Large intestine (tissue), 3 donors: ENCODE measurements around the gene TRIAP1. TPM values are rescaled to one million over a fixed set of nuclear protein-coding genes. Genes with fewer than 3 reads are reported as not detected.
"Not testable (repeated sequence)": the region's sequence is repeated elsewhere in the genome, so short reads cannot be mapped to it uniquely, and the experiment has no call there.

Experiments
- DNase-seq, 2 donors: peaks; one replicate each; pipeline versions ENCODE4 v3.0.0 to v3.0.0-alpha.2; 2013
- H3K27ac ChIP-seq: one replicate; pipeline ENCODE4 v1.5.1; 2013; ENCODE audit warnings: low read length
- H3K27me3 ChIP-seq: 2 replicates; pipeline ENCODE4 v1.6.1; 2013; ENCODE audit warnings: low read length; ENCODE audit not compliant: control insufficient read depth, insufficient read depth
- H3K36me3 ChIP-seq: 2 replicates; pipeline ENCODE4 v1.6.1; 2013; ENCODE audit warnings: low read length; ENCODE audit not compliant: control insufficient read depth, insufficient read depth
- H3K4me1 ChIP-seq: one replicate; pipeline ENCODE4 v1.6.1; 2013; ENCODE audit warnings: low read length; ENCODE audit not compliant: control insufficient read depth, insufficient read depth
- H3K4me3 ChIP-seq: one replicate; pipeline ENCODE4 v1.5.1; 2013; ENCODE audit warnings: low read length
- H3K9me3 ChIP-seq: one replicate; pipeline ENCODE4 v1.6.1; 2013; ENCODE audit warnings: mild to moderate bottlenecking, low read depth, low read length, moderate library complexity; ENCODE audit not compliant: control insufficient read depth
- WGBS: methylation state at CpG from one replicate; pipeline ENCODE4 v1.1.5; 2013; ENCODE audit warnings: low lambda C conversion rate; ENCODE audit not compliant: insufficient coverage; 5-methylcytosine and 5-hydroxymethylcytosine counted together
- polyA plus RNA-seq: library from polyadenylated mRNA; unstranded; fragments of 120-200 nt; gene quantifications from one replicate; pipeline ENCODE4 v1.2.1, GENCODE V29; 2013

The TRIAP1 gene
- polyA plus RNA-seq, 1 donor, result 32.7 TPM

DNA sequence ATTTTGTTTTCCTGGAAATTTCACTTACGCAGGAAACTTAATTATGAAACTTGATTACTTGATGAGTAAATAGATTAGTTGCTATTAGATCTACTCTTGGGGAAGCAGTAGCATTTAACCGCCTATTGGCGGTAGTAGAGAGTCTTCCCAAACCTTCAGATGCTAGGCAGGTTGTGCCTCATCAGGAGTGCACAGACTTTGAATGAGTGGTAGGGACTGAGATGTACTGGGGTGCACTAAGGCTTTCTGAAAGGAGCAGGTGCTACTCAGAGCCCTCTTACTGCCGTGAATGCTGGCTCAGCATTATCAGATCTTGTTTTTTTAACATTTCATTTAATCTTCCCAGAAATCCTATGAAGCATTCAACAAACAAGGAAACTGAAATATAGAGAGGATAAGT is 7.8 kb upstream of the TRIAP1 start:
- H3K27me3 ChIP-seq, result no peaks in the 10 kb centered on the region
- H3K4me1 ChIP-seq, result peaks cover 8% of the 10 kb centered on the region
- DNase-seq, result no peak
- WGBS, result no CpG with 5 or more reads among the region's 4 CpGs
- H3K4me3 ChIP-seq, result no peak overlapping the region
- H3K9me3 ChIP-seq, result no peaks in the 10 kb centered on the region
- peaks cover 54% of the 10 kb centered on the region for H3K36me3 ChIP-seq
- no peak overlapping the region for H3K27ac ChIP-seq

DNA sequence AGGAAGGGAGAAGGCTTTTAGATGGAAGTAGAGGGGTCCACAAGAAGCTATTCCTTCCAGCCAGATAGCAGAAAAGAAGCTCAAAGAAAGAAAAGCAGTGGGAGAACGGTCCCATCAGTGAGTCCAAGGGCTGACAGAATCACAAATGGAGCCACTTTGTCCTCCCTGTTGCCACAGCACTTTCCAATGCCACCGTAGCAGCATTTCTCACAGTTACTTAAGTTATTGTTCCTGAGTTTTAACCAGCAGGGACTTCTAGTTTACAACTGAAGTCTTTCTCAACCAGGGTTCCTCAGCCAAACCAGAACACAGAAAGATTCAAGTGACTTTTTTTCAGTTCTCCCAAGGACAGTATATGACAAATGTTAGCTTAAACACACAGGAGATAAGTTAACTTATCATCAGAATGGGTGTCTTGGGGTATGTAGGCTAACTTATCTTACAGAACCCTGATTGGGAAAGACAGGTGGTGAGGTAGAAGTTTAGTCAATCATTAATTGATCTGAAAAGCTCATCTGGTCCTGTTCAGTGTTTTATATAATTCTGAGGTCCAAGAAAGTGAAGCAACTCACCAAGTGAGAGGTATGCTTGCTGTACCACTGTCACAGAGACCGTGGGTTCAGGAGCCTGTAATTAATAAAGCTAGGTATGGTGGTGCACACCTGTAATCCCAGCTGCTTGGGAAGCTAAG is 7.0 kb upstream of the TRIAP1 start:
- Histone ChIP-seq H3K36me3 (peaks cover 47% of the 10 kb centered on the region), H3K9me3 (no peaks in the 10 kb centered on the region), H3K27ac (peak overlapping the region; percentile 45), H3K27me3 (no peaks in the 10 kb centered on the region), H3K4me3 (no peak overlapping the region), H3K4me1 (peaks cover 8% of the 10 kb centered on the region)
- DNase-seq, result peak in 1 of 2 donors; percentile 65
- no CpG with 5 or more reads among the region's 3 CpGs for WGBS

DNA sequence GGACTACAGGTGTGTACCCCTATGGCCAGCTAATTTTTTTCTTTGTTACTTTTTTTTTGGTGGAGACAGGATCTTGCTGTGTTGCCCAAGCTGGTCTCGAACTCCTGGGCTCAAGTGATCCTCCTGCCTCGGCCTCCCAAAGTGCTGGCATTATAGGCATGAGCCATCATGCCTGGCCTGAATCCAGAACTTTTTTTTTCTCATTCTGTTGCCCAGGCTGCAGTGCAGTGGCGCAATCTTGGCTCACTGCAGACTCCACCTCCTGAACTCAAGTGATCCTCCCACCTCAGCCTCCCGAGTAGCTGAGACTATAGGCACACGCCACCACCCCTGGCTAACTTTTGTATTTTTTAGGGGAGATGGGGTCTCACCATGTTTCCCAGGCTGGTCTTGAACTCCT is 6.3 kb upstream of the TRIAP1 start:
- not testable (repeated sequence) for H3K4me3 ChIP-seq, DNase-seq, H3K4me1 ChIP-seq, H3K27me3 ChIP-seq, H3K9me3 ChIP-seq
- WGBS, result no CpG with 5 or more reads among the region's 5 CpGs
- H3K36me3 ChIP-seq, result peaks cover 41% of the 10 kb centered on the region
- H3K27ac ChIP-seq, result peak overlapping the region; percentile 45

DNA sequence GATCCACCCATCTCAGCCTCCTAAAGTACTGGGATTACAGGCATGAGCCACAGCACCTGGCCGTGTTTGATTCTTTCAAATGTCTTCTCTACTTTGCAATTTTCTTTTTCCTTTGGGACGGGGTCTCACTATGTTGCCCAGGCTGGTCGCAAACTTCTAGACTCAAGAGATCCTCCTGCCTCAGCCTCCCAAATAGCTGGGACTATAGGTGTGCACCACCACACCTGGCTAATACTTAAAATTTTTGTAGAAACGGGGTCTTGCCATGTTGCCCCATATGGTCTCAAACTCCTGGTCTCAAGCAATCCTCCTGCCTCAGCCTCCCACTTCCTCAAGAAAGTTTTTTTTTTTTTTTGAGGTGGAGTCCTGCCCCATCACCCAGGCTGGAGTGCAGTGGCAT is 1.8 kb upstream of the TRIAP1 start:
- H3K4me3 ChIP-seq, result no peak overlapping the region
- no CpG with 5 or more reads among the region's 4 CpGs for WGBS
- peaks cover 26% of the 10 kb centered on the region for H3K36me3 ChIP-seq
- H3K27me3 ChIP-seq, result no peaks in the 10 kb centered on the region
- no peak overlapping the region for H3K27ac ChIP-seq
- peaks cover 14% of the 10 kb centered on the region for H3K4me1 ChIP-seq
- H3K9me3 ChIP-seq, result no peaks in the 10 kb centered on the region
- DNase-seq, result no peak

DNA sequence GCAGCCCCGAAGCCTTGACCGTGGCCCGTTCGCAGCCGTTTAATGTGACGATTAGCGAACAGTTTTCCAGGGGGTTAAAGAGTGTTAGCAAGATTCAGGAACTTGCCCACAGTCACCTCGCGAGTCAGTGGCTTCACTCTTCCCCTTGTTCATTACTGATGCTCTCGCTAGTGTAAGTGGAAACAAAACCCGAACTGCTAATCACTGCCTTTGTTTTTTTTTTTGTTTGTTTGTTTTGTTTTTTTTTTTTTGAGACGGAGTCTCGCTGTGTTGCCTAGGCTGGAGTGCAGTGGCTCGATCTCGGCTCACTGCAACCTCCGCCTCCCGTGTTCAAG is 627 bp upstream of the TRIAP1 start:
- peak overlapping the region; percentile 76 for H3K27ac ChIP-seq
- H3K27me3 ChIP-seq, H3K4me1 ChIP-seq, H3K9me3 ChIP-seq, DNase-seq: not testable (repeated sequence)
- H3K4me3 ChIP-seq, result peak overlapping the region; percentile 80
- H3K36me3 ChIP-seq, result peaks cover 28% of the 10 kb centered on the region
- WGBS, result 0% methylated on average over 6 of the region's 17 CpGs

DNA sequence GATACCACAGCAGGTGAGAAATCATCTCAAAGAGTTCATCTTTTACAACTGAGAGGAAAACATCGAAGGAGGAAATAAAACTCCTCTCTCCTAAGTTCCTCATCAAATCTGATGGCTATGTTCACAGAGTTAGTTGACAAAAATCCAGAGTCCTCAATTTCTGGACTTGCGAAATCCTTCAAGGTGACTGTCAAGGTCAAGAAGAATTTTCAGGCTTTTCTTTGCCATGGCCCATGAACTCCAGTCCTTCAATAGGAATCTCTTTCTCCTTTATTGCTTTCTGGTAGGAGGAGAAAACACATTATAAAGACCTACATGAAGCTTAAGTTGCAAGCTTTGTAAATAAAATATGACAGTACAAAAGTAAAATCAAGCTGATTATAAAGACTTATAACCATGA is 1.5 kb downstream of the TRIAP1 start:
- no peak for DNase-seq
- H3K4me3 ChIP-seq, result no peak overlapping the region
- 100% methylated on average over 1 of the region's 2 CpGs for WGBS
- H3K36me3 ChIP-seq, result peaks cover 37% of the 10 kb centered on the region
- H3K4me1 ChIP-seq, result peaks cover 10% of the 10 kb centered on the region
- H3K9me3 ChIP-seq, result no peaks in the 10 kb centered on the region
- no peak overlapping the region for H3K27ac ChIP-seq
- no peaks in the 10 kb centered on the region for H3K27me3 ChIP-seq

DNA sequence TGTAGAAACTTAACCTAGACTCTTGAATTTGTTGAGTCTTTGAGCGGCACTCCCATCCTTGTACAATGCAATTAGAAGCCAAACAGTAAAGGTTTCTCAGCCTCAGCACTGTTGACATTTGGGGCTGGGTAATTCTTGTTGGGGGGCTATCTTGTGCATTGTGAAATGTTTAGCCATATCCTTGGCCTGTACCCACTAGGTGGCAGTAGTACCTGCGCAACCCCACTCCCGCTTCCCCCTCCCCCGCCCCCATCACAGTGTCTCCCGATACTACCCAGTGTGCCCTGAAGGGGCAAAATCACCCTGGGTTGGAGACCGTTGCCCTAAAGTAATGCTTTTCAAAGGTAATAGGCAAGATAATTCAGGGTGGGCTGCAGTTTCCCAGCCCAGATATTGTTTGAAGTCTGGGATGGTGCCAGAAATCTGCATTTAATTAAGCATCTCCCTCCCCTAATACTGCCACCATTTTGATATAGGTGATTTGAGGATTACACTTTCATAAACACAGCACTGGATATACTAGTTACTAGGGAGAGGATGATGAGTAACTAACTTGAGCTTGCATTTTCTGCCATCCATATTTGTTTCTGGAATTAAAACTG is 6.4 kb downstream of the TRIAP1 start:
- Histone ChIP-seq H3K4me1 (peaks cover 10% of the 10 kb centered on the region), H3K27ac (no peak overlapping the region), H3K9me3 (no peaks in the 10 kb centered on the region), H3K27me3 (no peaks in the 10 kb centered on the region), H3K36me3 (peaks cover 33% of the 10 kb centered on the region), H3K4me3 (no peak overlapping the region)
- DNase-seq, result peak; percentile 54 to 63
- no CpG with 5 or more reads among the region's 6 CpGs for WGBS

DNA sequence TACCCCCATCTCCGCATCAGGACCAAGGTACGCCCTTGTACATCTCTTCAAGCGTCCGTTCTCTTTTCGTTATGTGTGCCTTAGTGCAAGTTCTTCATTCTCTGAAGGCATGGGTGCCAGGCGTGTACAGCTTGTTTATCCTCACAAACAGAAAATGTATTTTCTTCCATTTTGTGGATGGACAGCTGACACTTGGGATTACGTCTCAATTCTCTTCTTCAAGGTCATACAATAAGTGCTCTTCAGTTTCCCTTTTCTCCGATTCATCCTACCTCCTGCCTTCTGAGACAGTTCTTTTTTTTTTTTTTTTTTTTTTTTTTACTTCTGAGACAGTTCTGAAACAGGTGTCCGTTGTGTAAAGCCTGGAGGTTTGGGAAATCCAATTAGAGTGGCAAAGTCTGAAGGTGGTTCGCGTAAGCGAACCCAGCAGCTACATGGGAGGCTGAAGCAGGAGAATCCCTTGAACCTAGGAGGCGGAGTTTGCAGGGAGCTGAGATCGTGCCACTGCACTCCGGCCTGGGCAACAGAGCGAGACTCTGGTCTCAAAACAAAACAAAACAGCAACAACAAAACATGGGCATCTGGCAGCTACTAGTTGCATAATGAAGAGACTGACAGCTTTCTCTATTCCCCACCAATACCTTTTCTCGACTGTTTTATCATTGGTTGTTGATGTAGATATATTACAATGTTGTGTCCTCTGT is 7.5 kb downstream of the TRIAP1 start:
- Histone ChIP-seq H3K4me3 (peak overlapping the region; percentile 86), H3K36me3 (peaks cover 28% of the 10 kb centered on the region), H3K27ac (peak overlapping the region; percentile 80), H3K9me3 (no peaks in the 10 kb centered on the region), H3K4me1 (peaks cover 10% of the 10 kb centered on the region), H3K27me3 (no peaks in the 10 kb centered on the region)
- DNase-seq, result no peak
- WGBS, result 0% methylated on average over 2 of the region's 17 CpGs

DNA sequence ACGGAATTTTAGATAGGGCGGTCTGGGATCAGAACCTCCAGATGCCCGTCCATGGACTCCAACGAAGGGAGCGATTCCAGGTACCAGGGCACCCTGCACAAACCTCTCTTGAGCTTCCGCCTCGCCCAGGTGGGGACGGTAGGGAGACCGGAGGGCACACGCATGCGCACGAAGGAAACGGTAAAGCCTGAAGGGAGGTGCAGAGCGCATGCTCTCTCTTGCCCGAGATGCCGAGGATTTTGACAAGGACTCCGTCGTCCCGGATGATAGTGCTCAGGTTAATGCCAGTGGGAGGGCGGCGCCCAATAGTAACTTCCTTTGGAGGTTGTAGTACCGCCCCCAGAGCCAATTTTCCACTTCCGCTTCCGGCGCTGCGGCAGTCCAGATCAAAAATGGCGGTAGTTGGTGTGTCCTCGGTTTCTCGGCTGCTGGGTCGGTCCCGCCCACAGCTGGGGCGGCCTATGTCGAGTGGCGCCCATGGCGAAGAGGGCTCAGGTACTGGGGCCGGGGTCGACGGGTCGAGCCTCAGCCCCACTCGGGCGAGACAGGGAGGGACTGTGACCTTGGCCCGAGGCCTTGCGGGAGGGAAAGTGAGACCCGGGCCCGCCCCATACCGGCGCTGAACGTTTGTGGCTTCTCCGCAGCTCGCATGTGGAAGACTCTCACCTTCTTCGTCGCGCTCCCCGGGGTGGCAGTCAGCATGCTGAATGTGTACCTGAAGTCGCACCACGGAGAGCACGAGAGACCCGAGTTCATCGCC is 8.3 kb downstream of the TRIAP1 start, which contains the start of gene COX6A1:
Gene COX6A1, plus strand, starts transcription at position 379 of the 760 bp plus-strand sequence. Its CDS starts 14 bp downstream, at position 393.
- no CpG with 5 or more reads among the region's 59 CpGs for WGBS
- H3K27me3 ChIP-seq, result no peaks in the 10 kb centered on the region
- no peaks in the 10 kb centered on the region for H3K9me3 ChIP-seq
- peaks cover 21% of the 10 kb centered on the region for H3K36me3 ChIP-seq
- DNase-seq, result peak; percentile 99
- H3K4me3 ChIP-seq, result peak within 1 kb of the TSS; percentile 86
- peaks cover 10% of the 10 kb centered on the region for H3K4me1 ChIP-seq
- peak within 1 kb of the TSS; percentile 80 for H3K27ac ChIP-seq
